Activated naive CD4-positive, alpha-beta T cell treated with anti-CD3 and anti-CD28 coated beads, Interleukin-2, amount 50 U/mL, for 16 hours (primary cell): ENCODE measurements around the gene CISTR.
A peak's percentile ranks its signal among the peaks of the same experiment; 100 is the strongest.
"Not testable (repeated sequence)": the region's sequence is repeated elsewhere in the genome, so short reads cannot be mapped to it uniquely, and the experiment has no call there.

Source experiments
- DNase-seq: peaks from one replicate; pipeline ENCODE4 v3.0.0-alpha.2; 2020

CISTR gene

GRCh38 chr12:53740130-53740491 lies 11.7 kb downstream of the CISTR start:
- no peak for DNase-seq

DNA sequence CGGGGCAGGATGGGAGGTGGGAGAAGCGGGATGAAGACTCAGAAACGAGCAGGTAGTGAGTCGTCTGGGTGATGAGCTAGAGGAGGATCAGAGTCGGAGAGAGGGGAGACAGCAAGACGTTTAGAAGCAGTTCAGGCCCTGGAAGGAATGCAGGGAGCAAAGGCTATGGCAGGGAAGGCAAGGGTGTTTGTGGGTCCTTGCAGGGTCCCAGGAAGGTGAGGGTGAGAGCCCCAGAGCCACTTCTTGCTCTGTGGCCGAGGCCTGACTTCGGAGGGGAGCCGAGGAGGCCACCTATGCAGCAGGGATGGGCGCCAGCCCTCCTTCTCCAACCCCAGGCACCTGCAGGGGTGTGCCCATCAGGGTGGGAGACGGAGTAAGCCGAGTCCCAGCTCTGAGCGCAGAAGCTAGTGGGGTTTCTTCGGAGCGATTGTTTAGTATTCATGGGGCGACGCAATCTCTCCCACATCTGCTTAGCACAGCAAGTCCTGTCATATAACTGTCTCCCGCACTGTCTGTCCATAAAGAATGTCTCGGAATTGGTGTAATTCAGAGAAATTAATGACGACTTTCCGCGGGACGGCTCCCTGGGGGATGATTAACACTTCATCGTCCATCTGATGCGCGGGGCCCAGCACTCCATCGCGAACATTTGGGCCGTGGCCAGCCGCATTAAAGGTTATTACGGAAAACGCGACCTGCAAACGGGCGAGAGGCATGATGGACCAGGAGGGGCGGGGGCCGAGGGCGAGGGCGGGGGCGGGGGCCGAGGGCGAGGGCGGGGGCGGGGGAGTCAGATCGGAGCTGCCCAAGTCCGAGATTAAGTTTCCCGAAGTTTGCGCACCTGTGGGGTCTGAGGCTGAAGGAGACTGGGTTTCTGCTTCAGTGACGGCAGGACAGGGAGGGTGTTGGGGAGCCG lies 12.3 kb downstream of the CISTR start:
- DNase-seq: no peak

- DNase-seq: peak; percentile 67
Observed at GRCh38 chr12:53738406-53739213, 13.2 kb downstream of the CISTR start.

DNA sequence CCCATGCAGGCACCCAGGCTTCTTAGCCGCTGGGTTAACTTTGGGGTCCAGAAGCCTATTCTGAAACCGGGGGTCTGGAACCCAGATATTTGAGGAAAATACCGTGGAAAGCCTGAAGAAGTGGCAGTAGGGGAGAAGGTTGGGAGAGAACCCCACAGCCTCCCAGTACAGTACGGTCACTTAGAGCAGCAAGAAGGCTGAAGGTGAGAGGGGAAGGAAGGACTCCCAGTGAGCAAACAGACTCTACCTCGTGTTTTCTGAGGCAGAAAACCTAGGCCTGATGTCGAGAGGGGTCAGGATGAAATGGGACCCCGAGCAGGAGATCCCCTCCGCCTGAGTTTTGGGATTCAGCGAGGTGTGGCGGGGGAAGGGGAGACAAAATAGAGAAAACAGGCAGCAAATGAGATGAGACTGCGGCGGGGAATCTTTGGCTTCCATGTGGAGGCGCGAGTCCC lies 13.8 kb downstream of the CISTR start:
- no peak for DNase-seq

- DNase-seq: no peak
Observed at GRCh38 chr12:53737093-53737808, 14.5 kb downstream of the CISTR start.

DNA sequence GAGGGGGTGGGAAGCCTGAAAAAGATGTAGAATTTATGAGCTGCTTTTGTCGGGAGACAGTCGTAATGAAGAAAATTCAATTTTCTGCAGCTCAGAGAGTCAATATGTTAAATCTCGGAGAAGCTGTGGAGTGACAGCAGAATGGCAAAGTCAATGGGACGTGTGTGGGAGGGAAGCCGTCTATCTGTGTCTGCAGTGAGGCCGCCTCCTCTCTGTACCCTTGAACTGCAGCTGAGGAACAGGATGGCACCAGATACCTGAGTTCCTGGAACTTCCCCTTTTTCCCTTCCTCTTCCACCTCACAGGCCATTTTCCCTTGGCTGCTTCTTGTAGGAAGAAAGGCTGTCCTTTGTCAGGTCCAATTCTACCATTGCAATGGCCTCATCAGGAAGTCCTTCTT lies 15.2 kb downstream of the CISTR start:
- no peak for DNase-seq

DNA sequence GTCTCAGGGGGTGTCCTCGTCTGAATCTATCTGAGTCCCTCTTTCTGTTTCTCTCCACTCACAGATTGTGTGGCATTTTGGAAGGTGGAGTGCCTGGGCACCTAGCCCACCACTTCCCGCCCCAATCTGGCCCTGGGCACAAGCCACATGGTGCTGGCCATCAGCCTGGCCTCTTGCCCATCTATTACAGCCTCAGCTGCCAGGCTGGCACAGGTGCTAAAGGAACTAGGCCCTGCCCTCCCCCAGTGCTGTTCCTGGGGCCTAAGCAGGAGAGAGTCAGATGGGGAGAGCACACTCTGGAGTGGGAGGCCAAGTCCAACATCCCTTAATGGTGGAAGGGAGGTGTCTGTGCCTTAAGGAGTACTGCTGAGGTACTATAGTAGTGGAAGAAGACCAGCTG lies 16.2 kb downstream of the CISTR start:
- DNase-seq: no peak

DNA sequence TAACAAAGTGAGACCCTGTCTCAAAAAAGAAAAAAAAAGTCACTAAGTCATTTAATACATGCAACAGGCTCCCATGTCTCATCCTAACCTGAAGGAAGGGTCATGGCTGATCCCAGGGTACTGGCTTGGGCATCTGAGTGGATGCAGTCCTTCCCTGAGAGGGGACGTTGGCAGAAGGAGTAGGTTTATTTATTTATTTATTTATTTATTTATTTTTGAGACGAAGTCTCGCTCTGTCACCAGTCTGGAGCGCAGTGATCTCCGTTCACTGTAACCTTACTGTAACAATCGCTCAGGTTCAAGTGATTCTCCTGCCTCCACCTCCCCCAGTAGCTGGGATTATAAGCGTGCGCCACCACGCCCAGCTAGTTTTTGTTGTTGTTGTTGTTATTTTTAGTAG lies 17.4 kb downstream of the CISTR start:
- DNase-seq: no peak

DNA sequence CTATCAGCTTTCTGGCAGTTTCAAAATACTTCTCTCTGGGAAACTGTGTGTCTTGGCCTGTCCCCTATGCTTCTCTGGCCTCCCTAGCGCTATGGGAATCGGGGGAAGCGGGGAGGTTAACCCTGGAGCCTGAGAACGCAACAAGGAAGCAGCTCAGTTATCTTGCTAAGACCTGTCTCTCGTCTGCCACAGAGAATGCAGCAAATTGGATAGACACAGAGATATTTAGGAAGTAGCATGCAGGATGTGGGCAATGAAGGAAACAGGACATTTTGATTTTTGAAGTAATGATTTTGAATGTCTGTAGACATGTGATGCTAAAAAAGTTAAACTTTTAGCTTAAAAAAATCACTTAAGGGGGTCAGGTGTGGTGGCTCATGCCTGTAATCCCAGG lies 18.0 kb downstream of the CISTR start:
- no peak for DNase-seq

GRCh38 chr12:53733051-53733806 lies 18.6 kb downstream of the CISTR start:
- DNase-seq: no peak

- DNase-seq: no peak
Observed at GRCh38 chr12:53729644-53730043, 22.1 kb downstream of the CISTR start.

- no peak for DNase-seq
Observed at GRCh38 chr12:53728206-53728605, 23.6 kb downstream of the CISTR start.

DNA sequence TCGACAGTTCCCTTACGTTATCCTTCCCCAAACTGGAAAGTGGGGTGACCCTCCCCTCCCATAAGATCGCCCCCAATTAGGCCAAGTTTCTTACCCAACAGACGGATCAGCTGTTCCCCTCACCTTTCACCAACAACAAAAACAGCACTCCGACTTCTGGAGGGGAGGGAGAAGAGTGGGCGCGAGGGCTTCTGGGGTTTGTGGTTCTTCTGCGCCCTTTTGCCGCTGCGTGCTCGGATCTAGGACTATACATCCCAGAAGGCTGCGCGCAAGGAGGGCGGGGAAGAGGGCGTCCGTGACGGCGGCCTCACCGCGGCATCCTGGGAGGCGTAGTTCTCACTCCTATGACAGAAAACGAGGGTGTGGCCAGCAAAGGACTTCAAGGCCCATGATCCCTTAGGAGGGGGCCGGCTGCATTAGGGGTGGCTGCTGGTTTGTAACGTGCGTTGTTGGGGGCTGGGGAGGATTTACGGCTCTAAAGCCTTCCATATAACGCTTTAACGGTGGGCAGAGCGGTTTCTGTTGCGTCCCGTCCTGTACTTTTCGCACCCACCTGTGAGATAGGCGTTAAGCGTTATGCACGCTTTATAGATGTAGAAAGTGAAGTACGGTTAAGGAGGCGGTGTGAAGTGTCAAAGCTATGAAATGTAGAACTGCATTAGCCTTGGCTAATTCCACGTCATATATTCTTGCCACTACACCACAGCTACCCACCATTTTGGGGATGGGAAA lies 24.3 kb downstream of the CISTR start, which contains the start of gene CALCOCO1:
Gene CALCOCO1, minus strand, starts transcription at position 143 of the 732 bp plus-strand sequence. CDS start 2,210 bp downstream, outside the sequence.
- peak; percentile 97 for DNase-seq

- peak; percentile 15 for DNase-seq
Observed at GRCh38 chr12:53726946-53727309, 24.9 kb downstream of the CISTR start.

- DNase-seq: no peak
Observed at GRCh38 chr12:53726341-53726740, 25.4 kb downstream of the CISTR start.

DNA sequence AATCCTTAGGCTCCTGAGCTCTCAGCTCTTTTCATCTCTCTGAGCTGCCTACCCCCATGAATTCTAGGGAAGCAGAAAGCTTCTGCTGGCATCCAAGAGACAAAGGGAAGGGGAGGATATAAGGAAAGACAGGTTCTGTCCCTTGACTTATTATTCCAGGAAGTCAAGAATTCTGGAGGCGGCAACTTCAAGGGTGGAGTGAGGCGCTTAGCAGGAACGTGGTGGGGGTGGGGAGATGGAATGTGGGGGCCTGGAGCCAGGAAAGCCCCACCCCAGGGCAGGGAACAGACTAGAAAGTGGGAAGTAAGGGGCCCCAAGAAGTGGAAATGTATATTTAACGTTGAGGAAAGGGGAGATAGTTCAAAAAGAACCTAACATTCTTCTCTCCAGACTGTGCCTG lies 26.0 kb downstream of the CISTR start:
- DNase-seq: no peak

DNA sequence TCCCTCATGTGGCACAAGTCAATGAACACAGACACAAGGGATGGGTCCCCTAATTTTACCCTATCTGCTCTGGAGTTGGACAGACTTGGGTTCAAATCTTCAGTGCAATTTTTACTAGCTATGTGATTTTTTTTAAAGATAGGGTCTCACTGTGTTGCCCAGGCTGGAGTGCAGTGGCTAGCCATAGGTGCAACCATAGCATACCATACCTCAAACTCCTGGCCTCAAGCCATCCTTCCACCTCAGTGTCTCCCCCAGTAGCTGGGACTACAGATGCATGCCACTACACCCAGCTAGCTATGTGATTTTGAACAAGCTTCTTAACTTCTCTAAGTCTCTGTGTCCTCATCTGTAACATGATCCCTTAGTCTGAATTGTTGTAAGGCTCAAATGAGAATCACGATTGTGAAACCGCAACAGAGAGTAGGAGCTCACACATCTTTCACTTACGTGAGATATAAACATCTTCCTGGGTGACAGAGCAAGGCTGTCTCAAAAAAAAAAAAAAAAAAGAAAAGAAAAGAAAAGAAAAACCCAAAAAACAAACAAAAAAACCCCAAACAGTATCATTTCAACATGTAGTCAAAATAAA lies 29.2 kb downstream of the CISTR start:
- no peak for DNase-seq

DNA sequence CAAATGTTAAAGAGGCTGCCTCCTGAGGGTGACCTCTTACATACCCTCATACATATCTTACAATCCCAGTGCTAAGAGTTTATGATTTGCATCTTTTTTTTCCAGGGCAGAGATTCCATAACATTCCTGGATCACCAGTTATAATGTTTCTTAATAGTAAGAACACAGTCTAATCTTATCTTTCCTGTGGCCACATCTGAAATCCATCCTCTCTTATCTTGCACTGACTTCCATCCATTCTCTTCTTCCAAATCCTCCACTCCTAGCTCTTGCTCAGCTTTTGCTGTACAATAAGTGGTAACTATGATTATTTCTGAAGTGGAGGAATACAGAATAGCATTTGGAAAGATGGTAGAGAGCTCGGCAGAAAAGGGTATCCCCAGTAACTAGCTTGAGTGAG lies 30.8 kb downstream of the CISTR start:
- DNase-seq: no peak

DNA sequence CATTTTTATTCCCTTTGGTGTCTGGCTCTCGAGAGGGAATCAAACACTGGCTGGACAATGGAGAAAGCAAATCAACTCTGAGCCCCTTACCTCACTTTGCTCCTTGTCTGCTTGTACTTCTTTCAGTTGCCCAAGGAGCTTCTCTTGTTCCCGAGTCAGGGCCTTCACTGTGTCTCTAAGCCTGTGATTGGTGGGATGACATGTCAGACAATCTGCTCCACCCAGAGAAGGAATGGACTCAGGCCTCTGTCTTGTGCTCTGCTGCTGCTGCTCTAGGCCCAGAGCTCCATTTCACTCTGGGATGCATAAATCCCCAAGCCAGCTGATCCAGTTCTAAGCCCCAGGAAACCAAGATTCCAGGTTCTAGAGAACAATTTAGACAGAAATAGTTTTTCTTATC lies 32.1 kb downstream of the CISTR start:
- no peak for DNase-seq

- DNase-seq: not testable (repeated sequence)
Observed at GRCh38 chr12:53718567-53718966, 33.2 kb downstream of the CISTR start.

DNA sequence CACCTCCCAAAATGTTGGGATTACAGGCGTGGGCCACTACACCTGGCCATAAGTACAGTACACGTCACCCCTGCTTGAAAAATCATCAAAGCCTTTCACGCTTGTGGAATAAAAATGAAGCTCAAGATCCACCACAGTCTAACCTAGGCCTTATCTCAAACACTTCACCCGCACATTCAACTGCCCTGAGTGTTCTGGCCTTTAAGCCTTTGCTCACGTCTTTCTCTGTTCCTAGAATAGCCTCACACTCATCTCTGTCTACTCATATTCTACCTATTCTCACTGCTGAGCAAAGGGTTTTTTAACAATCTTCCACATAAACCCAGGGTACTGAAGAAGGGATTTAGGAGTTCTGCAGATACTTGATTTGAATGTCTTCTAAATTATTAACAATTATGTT lies 34.5 kb downstream of the CISTR start:
- no peak for DNase-seq
